SK-N-SH (cell line): ENCODE measurements around the gene HSPBAP1. TPM values are rescaled to one million over a fixed set of nuclear protein-coding genes. Genes with fewer than 3 reads are reported as not detected.

Experiments used
- CTCF ChIA-PET: fragments of 300-600, 350-600 bp; formaldehyde crosslinking; extraction: SDS; loops from one replicate; lab custom pipeline; 2021; lab: Yijun Ruan, JAX
- POLR2A ChIA-PET: fragments of 350-600 bp; sonication (Branson Sonifier 250); formaldehyde crosslinking; extraction: SDS; loops from one replicate; lab custom pipeline; 2020; ENCODE audit warnings: antibody characterized with exemption, inconsistent platforms; lab: Yijun Ruan, JAX
- DNase-seq: peaks from one replicate; pipeline ENCODE4 v3.0.0; 2012
- H2AFZ ChIP-seq: fragments of 200-600 bp; sonication (generic); 2 replicates; pipeline ENCODE4 v1.8.1; 2016; ENCODE audit warnings: antibody characterized with exemption, mild to moderate bottlenecking, low read depth
- H3F3A ChIP-seq: fragments of 200-600 bp; sonication (generic); replicated peaks from 2 replicates; pipeline ENCODE3; 2016; ENCODE audit warnings: antibody characterized with exemption, mild to moderate bottlenecking; ENCODE audit not compliant: insufficient read depth
- H3K27ac ChIP-seq, 2 experiments: fragments of 200-500 bp in 1 of 2; fragments of 200-600 bp in 1 of 2; sonication (Bioruptor generic) in 1 of 2; sonication (generic), shearing (Covaris generic) in 1 of 2; 2 replicates each; pipeline versions ENCODE4 v1.5.1 to v1.6.1; 2014 to 2016; ENCODE audit warnings: low read depth in 2 of 2, inconsistent platforms in 1 of 2, low read length in 1 of 2, mild to moderate bottlenecking in 1 of 2, mixed read lengths in 1 of 2
- H3K27me3 ChIP-seq: fragments of 200-600 bp; sonication (generic), shearing (Covaris generic); 2 replicates; pipeline ENCODE4 v1.6.1; 2016; ENCODE audit warnings: mixed run types; ENCODE audit not compliant: insufficient read depth
- H3K36me3 ChIP-seq, 2 experiments: fragments of 200-500 bp in 1 of 2; fragments of 200-600 bp in 1 of 2; sonication (Bioruptor generic) in 1 of 2; sonication (generic) in 1 of 2; replicated peaks in 1 of 2; 2 replicates each; pipeline versions ENCODE3 to v1.5.1; 2014 to 2016; ENCODE audit warnings: low read length in 1 of 2, mild to moderate bottlenecking in 1 of 2; ENCODE audit not compliant: insufficient read depth in 2 of 2, control insufficient read depth in 1 of 2
- H3K4me1 ChIP-seq, 2 experiments: fragments of 200-500 bp in 1 of 2; fragments of 200-600 bp in 1 of 2; sonication (Bioruptor generic) in 1 of 2; sonication (generic), shearing (Covaris generic) in 1 of 2; 2 replicates each; pipeline versions ENCODE4 v1.5.1 to v1.6.1; 2014 to 2016; ENCODE audit warnings: low read depth in 1 of 2, low read length in 1 of 2, mixed run types in 1 of 2; ENCODE audit not compliant: insufficient read depth in 2 of 2, control insufficient read depth in 1 of 2
- H3K4me2 ChIP-seq: fragments of 200-600 bp; sonication (generic), shearing (Covaris generic); 2 replicates; pipeline ENCODE4 v1.6.1; 2017; ENCODE audit warnings: mixed run types
- H3K4me3 ChIP-seq, 2 experiments: fragments of 200-500 bp in 1 of 2; fragments of 200-600 bp in 1 of 2; sonication (Bioruptor generic) in 1 of 2; sonication (generic), shearing (Covaris generic) in 1 of 2; 2 replicates each; pipeline versions ENCODE4 v1.5.1 to v1.8.1; 2014 to 2016; ENCODE audit warnings: low read depth in 2 of 2, inconsistent platforms in 1 of 2, low read length in 1 of 2, mild to moderate bottlenecking in 1 of 2, mixed read lengths in 1 of 2, moderate library complexity in 1 of 2
- H3K79me2 ChIP-seq: fragments of 200-600 bp; sonication (generic); 2 replicates; pipeline ENCODE4 v1.8.1; 2017; ENCODE audit warnings: mild to moderate bottlenecking; ENCODE audit not compliant: insufficient read depth
- H3K9ac ChIP-seq: fragments of 200-600 bp; sonication (generic); 2 replicates; pipeline ENCODE4 v1.6.1; 2017; ENCODE audit warnings: mixed run types
- H3K9me2 ChIP-seq: fragments of 200-600 bp; sonication (generic); 2 replicates; pipeline ENCODE4 v1.6.1; 2017; ENCODE audit warnings: mixed run types
- H3K9me3 ChIP-seq: fragments of 200-600 bp; sonication (generic); 2 replicates; pipeline ENCODE4 v1.6.1; 2017; ENCODE audit warnings: mixed run types, mild to moderate bottlenecking, moderate library complexity
- H4K20me1 ChIP-seq: fragments of 200-600 bp; sonication (generic); 2 replicates; pipeline ENCODE4 v1.6.1; 2017; ENCODE audit warnings: mild to moderate bottlenecking, mixed run types; ENCODE audit not compliant: insufficient read depth
- CHD2 ChIP-seq: fragments of 150-350 bp; IDR thresholded peaks from 2 replicates; pipeline ENCODE4 v1.6.1; 2018; ENCODE audit warnings: low read length; ENCODE audit not compliant: partially characterized antibody
- ELF1 ChIP-seq: IDR thresholded peaks from 2 replicates; pipeline ENCODE4 v1.4.0; 2012
- FOXJ3 ChIP-seq: sonication (generic); formaldehyde crosslinking; IDR thresholded peaks from 2 replicates; pipeline ENCODE4 v1.5.1; 2020; ENCODE audit warnings: mild to moderate bottlenecking, missing genetic modification reagents
- FOXM1 ChIP-seq: IDR thresholded peaks from 2 replicates; pipeline ENCODE4 v1.4.0; 2012; ENCODE audit warnings: low read depth, mild to moderate bottlenecking
- IRF3 ChIP-seq: fragments of 150-350 bp; IDR thresholded peaks from 2 replicates; pipeline ENCODE4 v1.6.1; 2016; ENCODE audit warnings: mild to moderate bottlenecking, low read depth, low read length
- MAX ChIP-seq: IDR thresholded peaks from 2 replicates; pipeline ENCODE4 v1.4.0; 2012; ENCODE audit warnings: low read depth
- PBX3 ChIP-seq: IDR thresholded peaks from 2 replicates; pipeline ENCODE4; 2012
- POLR2AphosphoS5 ChIP-seq: IDR thresholded peaks from 2 replicates; pipeline ENCODE4 v1.6.1; 2012; ENCODE audit warnings: low read depth, low read length
- RAD21 ChIP-seq: IDR thresholded peaks from 2 replicates; pipeline ENCODE4 v1.6.1; 2012; ENCODE audit warnings: mild to moderate bottlenecking, low read length
- SIN3A ChIP-seq: IDR thresholded peaks from 2 replicates; pipeline ENCODE4 v1.6.1; 2012; ENCODE audit warnings: low read depth, mild to moderate bottlenecking, low read length, moderate library complexity, borderline replicate concordance
- TCF12 ChIP-seq: IDR thresholded peaks from 2 replicates; pipeline ENCODE4 v1.4.0; 2012
- TEAD4 ChIP-seq: IDR thresholded peaks from 2 replicates; pipeline ENCODE4 v1.4.0; 2012; ENCODE audit warnings: mild to moderate bottlenecking, borderline replicate concordance; ENCODE audit not compliant: insufficient read depth
- USF2 ChIP-seq: fragments of 150-350 bp; IDR thresholded peaks from 2 replicates; pipeline ENCODE4 v1.6.1; 2017; ENCODE audit warnings: antibody characterized with exemption, low read length, low read depth, borderline replicate concordance
- ZBTB33 ChIP-seq: IDR thresholded peaks from 2 replicates; pipeline ENCODE4 v1.4.0; 2012; ENCODE audit warnings: low read depth, borderline replicate concordance
- WGBS: methylation state at CpG from one replicate; pipeline ENCODE4 v1.1.6; 2017; ENCODE audit warnings: low lambda C conversion rate; 5-methylcytosine and 5-hydroxymethylcytosine counted together
- polyA plus RNA-seq, 3 experiments: library from polyadenylated mRNA; depleted of rRNA; stranded (reverse); fragments of >200 nt; gene quantifications; 2 replicates each; pipeline ENCODE4 v1.2.3, GENCODE V29; 2012

Gene HSPBAP1
- polyA plus RNA-seq, 1 of the 3 experiments (the other 2 are of a cell fraction) = 5.1 TPM

GRCh38 chr3:122784436-122784835 lies 9.2 kb downstream of the HSPBAP1 start (continued):
- TF ChIP-seq MAX (no peak), SIN3A (no peak), USF2 (no peak), ZBTB33 (no peak)

GRCh38 chr3:122782804-122783203 lies 10.8 kb downstream of the HSPBAP1 start:
- ChIA-PET POLR2A (no interaction called here), CTCF (interaction anchor here (1.5 kb wide), 1 partner anchor 44 kb away, joined by 3 read pairs; no protein-coding TSS in a partner anchor)
- DNase-seq = no peak
- no peaks in the 10 kb centered on the region for H4K20me1 ChIP-seq
- no peaks in the 10 kb centered on the region for H3K9me2 ChIP-seq
- no peak overlapping the region for H3K27ac ChIP-seq
- WGBS = 84% methylated on average over 1 of the region's 1 CpG
- TF ChIP-seq POLR2AphosphoS5 (no peak), USF2 (no peak)
- no peak overlapping the region for H3K9ac ChIP-seq
- H3K27me3 ChIP-seq = no peaks in the 10 kb centered on the region
- H3K4me2 ChIP-seq = no peak overlapping the region
- no peaks in the 10 kb centered on the region for H3K4me1 ChIP-seq
- no peak overlapping the region for H2AFZ ChIP-seq
- no peaks in the 10 kb centered on the region for H3K9me3 ChIP-seq
- no peak overlapping the region for H3K4me3 ChIP-seq
- H3K79me2 ChIP-seq = no peaks in the 10 kb centered on the region
- H3F3A ChIP-seq = peaks cover 4% of the 10 kb centered on the region
- H3K36me3 ChIP-seq = peaks cover 0 to 2% of the 10 kb centered on the region in 2 experiments

- Histone ChIP-seq H2AFZ (no peak overlapping the region), H3K9me3 (no peaks in the 10 kb centered on the region), H3K27me3 (no peaks in the 10 kb centered on the region), H3K4me2 (no peak overlapping the region), H3K36me3 (peaks cover 0 to 3% of the 10 kb centered on the region in 2 experiments), H3F3A (no peaks in the 10 kb centered on the region), H3K79me2 (no peaks in the 10 kb centered on the region), H3K9ac (no peak overlapping the region), H3K27ac (no peak overlapping the region), H4K20me1 (no peaks in the 10 kb centered on the region), H3K4me1 (no peaks in the 10 kb centered on the region), H3K9me2 (no peaks in the 10 kb centered on the region), H3K4me3 (no peak overlapping the region)
- WGBS = 95% methylated on average over 3 of the region's 3 CpGs
- CTCF ChIA-PET = no interaction called here
- POLR2A ChIA-PET = no interaction called here
- no peak for DNase-seq
- TF ChIP-seq FOXM1 = no peak
- no peak for TF ChIP-seq TEAD4
- TF ChIP-seq RAD21 = no peak
- TF ChIP-seq FOXJ3 (CRISPR knock-in tag) = no peak
- no peak for TF ChIP-seq IRF3
- TF ChIP-seq ELF1 = no peak
- no peak for TF ChIP-seq CHD2
- TF ChIP-seq TCF12 = no peak
- TF ChIP-seq ZBTB33 = no peak
- TF ChIP-seq PBX3 = no peak
- no peak for TF ChIP-seq MAX
- TF ChIP-seq USF2 = no peak
These were observed 16.1 kb downstream of the HSPBAP1 start for GRCh38 chr3:122777563-122777962.
